ENCODE measurements around the gene EIF5B.
A peak's percentile ranks its signal among the peaks of the same experiment; 100 is the strongest.
"Not testable (repeated sequence)": the region's sequence is repeated elsewhere in the genome, so short reads cannot be mapped to it uniquely, and the experiment has no call there.

Gene EIF5B

GRCh38 chr2:99337113-99338028 is at the start of gene EIF5B:
EIF5B (plus strand) TSS chr2:99337389; CDS start chr2:99337555, 166 bp downstream.
- DNase-seq (ENCODE audit: low spot score), result peak; percentile 96

GRCh38 chr2:99297994-99298393 is 39.2 kb upstream of the EIF5B start:
- no peak for DNase-seq (ENCODE audit: low spot score)

- no peak for DNase-seq (ENCODE audit: low spot score)
Measured at GRCh38 chr2:99299580-99299979, 37.6 kb upstream of the EIF5B start.

- DNase-seq (ENCODE audit: low spot score), result not testable (repeated sequence)
Measured at GRCh38 chr2:99301097-99301496, 36.1 kb upstream of the EIF5B start, which contains the start of gene LYG1. LYG1 (minus strand) TSS chr2:99301197; CDS start chr2:99295670, 5,527 bp downstream.

GRCh38 chr2:99317161-99317872 is 19.9 kb upstream of the EIF5B start:
- DNase-seq (ENCODE audit: low spot score), result no peak

- DNase-seq (ENCODE audit: low spot score), result not testable (repeated sequence)
Measured at GRCh38 chr2:99317873-99318200, 19.4 kb upstream of the EIF5B start.

GRCh38 chr2:99325384-99325783 is 11.8 kb upstream of the EIF5B start:
- no peak for DNase-seq (ENCODE audit: low spot score)

GRCh38 chr2:99335911-99336803 is 1.0 kb upstream of the EIF5B start, which contains the start of gene TXNDC9:
TXNDC9 (minus strand) TSS chr2:99336333; CDS start chr2:99333210, 3,123 bp downstream.
- DNase-seq (ENCODE audit: low spot score), result peak; percentile 98

GRCh38 chr2:99336804-99337112 is 431 bp upstream of the EIF5B start:
- no peak for DNase-seq (ENCODE audit: low spot score)

- no peak for DNase-seq (ENCODE audit: low spot score)
Measured at GRCh38 chr2:99338029-99338585, 918 bp downstream of the EIF5B start.

GRCh38 chr2:99340669-99341236 is 3.6 kb downstream of the EIF5B start:
- DNase-seq (ENCODE audit: low spot score), result no peak

GRCh38 chr2:99342536-99342935 is 5.3 kb downstream of the EIF5B start:
- no peak for DNase-seq (ENCODE audit: low spot score)

- DNase-seq (ENCODE audit: low spot score), result not testable (repeated sequence)
Measured at GRCh38 chr2:99345446-99345845, 8.3 kb downstream of the EIF5B start.

GRCh38 chr2:99346218-99346617 is 9.0 kb downstream of the EIF5B start:
- DNase-seq (ENCODE audit: low spot score), result no peak

- DNase-seq (ENCODE audit: low spot score), result no peak
Measured at GRCh38 chr2:99348173-99348572, 11.0 kb downstream of the EIF5B start.

- DNase-seq (ENCODE audit: low spot score), result no peak
Measured at GRCh38 chr2:99350194-99350593, 13.0 kb downstream of the EIF5B start.

GRCh38 chr2:99354070-99354469 is 16.9 kb downstream of the EIF5B start:
- DNase-seq (ENCODE audit: low spot score), result no peak

GRCh38 chr2:99354825-99355224 is 17.6 kb downstream of the EIF5B start:
- not testable (repeated sequence) for DNase-seq (ENCODE audit: low spot score)

- DNase-seq (ENCODE audit: low spot score), result no peak
Measured at GRCh38 chr2:99356853-99357252, 19.7 kb downstream of the EIF5B start.

- DNase-seq (ENCODE audit: low spot score), result no peak
Measured at GRCh38 chr2:99365661-99366060, 28.5 kb downstream of the EIF5B start.

GRCh38 chr2:99368854-99369253 is 31.7 kb downstream of the EIF5B start:
- DNase-seq (ENCODE audit: low spot score), result not testable (repeated sequence)

All from left forelimb (tissue), 1 donor.